HUDEP-2 (cell line): ENCODE measurements around the gene CSK.
A peak's percentile ranks its signal among the peaks of the same experiment; 100 is the strongest.
"Not testable (repeated sequence)": the region's sequence is repeated elsewhere in the genome, so short reads cannot be mapped to it uniquely, and the experiment has no call there.

Experiments
- DNase-seq, 76 experiments: peaks; one replicate each; lab custom pipeline; 2025; ENCODE audit not compliant: unreplicated experiment in 76 of 76; lab: John Stamatoyannopoulos, UW

Gene CSK

DNA sequence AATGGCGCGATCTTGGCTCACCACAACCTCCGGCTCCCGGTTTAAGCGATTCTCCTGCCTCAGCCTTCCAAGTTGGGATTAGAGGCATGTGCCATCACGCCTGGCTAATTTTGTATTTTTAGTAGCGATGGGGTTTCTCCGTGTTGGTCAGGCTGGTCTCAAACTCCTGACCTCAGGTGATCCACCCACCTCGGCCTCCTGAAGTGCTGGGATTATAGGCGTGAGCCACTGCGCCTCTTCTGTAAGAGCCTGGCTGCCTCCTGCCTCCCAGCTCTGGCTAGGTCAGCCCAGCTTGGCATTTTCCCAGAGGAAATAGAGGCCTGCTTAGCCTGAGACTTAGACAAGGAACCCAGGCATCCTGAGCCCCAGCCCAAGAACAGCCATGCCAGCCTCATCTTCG is 4.2 kb downstream of the CSK start:
- DNase-seq, result not testable (repeated sequence)

DNA sequence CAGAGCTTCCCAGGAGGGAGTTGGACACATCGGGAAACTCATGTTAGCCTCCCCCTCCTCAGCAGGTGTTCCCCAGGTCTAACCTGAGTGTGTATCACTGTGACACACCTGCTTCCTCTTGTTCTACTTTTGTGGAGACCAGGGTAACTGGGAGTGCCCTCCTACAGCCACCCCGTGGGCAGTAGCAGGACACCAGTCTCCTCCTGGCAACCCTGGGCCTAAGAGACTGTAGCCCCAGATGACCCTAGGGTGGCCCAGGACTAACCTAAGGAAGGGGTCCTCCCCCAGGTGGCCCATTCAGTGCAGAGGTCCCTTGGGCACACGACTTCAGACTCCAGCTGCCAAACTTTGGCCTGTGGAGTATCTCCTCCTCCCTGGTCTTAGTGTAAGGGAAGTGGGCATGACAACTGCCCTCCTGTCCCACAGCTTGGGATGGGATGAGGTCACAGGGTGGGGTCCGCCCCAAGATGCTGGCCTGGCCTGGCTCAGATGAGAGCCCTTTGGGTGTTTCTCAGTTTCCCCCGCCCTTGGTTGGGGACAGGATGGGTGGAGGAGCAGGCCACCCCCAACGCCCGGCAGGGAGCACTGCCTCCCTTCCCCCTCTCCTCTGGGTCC is 4.8 kb downstream of the CSK start:
- DNase-seq, result peak in 4 of 76 experiments; percentile 6 to 24 (median 22)

DNA sequence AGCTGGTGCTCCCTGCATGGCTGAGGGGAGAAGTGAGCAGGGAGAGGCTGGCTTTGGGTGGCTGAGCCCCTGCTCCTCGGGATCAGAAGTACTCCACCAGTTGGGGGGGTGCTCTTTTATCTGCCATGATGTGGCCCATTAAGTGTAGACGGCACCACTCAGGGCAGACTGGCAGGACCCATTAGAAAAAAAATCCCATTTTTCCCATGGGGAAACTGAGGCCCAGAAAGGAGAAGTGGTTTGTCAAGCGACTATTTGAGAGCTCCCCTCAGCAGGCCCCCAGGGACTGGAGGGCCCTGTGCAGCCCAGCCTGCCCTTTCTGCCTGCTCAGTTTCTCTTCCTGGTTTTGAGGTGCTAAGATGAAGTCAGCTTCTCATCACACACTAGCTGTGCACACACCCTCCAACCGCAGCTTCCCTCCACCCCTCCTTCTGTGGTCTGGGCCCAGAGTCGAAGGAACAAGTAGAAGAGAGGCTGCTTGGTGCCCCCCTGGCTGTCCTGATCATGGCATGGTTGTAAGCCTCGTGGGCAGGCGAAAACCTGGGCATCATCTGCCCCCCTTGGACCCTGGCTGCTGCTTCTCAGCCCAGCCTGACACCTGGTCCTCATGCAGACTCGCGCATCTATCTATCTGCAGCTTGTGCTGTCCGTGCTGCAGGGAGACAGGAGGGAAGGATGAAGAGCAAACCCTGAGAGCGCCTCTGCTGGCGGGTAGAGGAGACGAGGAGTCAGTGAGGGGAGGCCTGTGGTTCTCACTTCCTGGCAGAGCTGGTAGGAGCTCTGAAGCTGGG is 5.6 kb downstream of the CSK start:
- DNase-seq, result peak in 73 of 76 experiments; percentile 22 to 85 (median 68)

DNA sequence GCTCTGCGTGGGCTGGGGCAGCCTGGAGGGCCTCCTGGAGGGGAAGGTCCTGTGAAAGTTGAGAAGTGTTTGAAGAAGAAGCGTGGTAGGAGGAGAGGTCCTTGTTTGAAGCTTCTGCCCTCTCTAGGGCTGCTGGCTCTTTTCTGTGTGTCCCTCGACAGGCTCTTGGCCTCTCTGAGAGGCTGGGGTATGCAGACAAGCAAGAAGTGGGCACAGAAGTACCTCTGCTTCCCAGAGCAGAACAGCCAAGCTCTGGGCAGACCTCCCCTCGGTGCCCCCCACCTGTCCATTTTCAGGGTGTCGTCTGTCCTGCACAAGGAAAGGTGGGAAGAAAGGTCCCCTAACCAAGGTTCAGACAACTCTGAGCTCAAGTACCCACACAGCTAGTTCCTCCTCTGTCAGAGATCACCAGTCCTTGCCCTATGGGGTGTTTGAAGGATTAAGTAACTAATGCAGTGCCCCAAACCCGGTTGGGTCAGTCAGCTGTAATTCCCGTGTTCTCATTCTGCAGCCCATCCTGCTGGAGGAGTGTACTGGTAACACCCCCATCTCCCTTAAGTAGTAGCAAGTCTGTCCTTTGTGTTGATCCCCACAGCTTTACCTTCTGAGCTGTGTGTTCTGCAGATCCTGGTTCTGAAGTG is 6.3 kb downstream of the CSK start:
- no peak for DNase-seq

DNA sequence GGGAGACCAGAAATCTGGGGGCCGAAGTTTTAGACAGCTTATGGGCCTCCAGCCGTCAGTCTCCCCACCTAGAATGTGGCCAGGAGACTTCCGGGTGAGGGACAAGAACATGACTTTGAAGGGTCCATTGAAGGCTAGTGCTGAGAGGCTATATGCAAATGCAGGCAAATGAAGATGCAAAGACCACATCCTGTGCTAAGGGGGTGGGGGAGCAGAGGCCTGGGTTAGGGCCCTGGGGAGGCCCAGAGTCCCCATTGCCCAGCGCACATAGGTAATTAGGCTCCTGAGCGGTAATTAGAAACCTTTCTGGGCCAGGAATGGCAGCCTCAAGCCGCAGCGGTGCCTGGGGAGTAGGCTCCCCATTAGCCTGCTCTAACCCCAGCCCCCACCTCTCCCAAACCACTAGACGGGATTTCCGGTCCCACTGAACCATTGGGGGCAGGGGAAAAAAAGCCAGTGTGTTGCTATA is 6.8 kb downstream of the CSK start:
- DNase-seq, result no peak

DNA sequence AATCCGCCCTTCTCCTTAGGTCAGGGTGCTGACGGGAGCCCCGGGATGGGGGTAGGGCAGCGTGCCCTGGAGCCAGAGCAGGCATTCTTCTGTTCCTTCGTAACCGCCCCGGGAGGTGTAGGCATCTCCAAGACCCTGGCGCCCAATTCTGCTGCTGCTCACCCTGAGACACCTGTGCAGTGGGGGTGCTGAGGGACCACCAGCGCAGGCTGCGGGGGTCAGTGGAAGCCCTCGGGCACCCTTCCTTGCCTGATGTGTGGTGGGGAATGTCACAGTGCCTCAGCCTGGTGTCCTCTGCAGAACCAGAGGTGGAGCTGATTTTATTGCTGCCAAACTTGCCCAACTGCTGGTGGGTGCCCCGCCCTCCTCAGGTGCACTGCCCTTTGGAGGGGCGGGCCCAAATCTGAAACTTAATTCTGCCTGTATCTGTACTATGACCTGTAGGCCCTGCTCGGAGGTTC is 7.3 kb downstream of the CSK start:
- DNase-seq, result peak in 1 of 76 experiments; percentile 12

DNA sequence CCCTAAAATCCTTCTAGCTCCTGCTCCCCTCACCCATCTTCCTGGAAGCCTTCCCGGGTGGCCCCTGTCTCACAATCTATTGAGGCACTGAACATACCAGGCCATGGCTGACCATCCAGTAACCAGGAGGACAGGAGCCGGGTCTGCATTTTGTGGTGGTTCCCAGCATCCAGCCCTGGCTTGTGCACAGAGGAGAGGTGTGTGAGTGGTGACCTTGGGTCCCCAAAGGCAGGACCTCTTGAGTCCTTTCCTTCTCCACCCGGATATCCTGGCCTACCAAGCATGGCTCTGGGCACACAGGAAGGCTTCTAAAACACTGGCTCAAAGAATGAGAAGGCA is 7.8 kb downstream of the CSK start:
- DNase-seq, result no peak

DNA sequence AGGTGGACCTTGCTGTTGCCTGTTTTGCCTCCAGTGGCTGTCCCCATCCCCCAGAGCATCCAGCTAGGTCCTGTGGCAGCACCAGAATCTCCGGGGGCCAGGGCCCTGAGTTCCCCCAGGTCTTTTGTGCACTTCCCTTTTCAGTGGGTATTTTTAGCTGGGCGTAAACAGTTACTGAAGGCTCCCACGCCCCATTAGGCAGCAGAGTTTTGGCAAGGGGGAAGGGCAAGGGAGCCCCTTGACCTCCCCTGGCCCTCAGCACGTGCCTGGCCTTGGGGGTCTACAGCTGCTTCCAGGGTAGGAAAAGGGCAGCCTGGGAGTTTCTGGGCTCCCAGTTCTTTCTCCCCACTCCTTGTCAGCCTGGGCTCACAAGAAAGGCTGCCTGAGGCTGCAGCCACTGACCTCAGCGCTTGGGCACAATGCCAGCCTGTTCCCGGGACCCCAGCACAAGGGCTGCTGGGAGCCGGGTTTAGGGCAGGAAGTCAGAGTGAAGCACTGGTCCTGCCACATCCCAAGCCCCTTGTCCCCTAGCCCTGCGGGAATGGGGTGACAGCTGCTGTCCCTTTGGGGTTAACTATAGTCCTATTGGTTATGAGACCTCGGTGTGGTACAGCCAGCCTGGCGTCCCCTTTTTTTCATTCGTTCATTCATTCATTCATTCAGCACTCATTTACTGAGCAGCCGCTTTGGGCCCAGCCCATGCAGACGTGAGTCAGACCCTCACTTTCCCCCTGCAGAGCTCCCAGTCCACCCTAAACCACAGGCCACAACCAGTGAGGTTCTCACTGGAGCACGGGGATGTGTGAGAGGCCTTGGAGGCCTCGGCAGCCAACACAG is 8.4 kb downstream of the CSK start:
- peak in 47 of 76 experiments; percentile 10 to 66 (median 35) for DNase-seq

DNA sequence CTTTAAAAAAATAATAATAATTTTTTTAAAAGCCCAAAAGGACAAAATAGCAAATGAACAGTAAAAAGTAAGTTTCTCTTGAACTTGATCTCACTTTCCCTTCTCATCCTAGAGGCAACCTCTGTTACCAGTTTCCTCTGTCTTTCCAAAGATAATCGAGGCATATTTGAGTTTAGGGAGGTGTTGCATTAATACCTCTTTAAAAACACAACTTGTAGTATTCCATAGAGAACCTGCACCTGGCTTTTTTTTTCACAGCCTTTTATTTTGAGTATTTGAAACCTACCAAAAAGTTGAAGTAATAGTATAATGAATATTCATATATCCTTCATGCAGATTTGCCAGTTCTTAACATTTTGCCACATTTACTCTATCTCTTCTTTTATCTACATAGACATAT is 9.1 kb downstream of the CSK start:
- DNase-seq, result no peak

DNA sequence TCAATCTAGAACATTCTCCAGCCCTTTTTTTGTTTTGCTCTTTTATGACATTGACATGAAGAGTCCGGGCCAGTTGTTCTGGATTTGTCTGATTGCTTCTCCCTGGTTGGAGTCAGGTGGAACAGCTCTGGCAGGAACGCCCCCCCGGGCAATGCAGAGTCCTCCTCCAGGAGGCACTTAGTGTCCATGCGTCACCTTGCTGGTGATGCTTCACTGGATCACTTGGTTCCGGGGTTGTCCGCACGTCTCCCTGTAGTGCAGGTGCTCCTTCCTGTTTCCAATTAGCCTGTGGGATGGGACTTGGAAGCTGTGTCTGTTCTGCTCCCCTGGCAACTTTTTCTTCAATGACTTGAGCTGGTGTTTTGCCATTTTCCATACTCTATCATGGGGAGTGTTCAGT is 9.8 kb downstream of the CSK start:
- DNase-seq, result no peak

DNA sequence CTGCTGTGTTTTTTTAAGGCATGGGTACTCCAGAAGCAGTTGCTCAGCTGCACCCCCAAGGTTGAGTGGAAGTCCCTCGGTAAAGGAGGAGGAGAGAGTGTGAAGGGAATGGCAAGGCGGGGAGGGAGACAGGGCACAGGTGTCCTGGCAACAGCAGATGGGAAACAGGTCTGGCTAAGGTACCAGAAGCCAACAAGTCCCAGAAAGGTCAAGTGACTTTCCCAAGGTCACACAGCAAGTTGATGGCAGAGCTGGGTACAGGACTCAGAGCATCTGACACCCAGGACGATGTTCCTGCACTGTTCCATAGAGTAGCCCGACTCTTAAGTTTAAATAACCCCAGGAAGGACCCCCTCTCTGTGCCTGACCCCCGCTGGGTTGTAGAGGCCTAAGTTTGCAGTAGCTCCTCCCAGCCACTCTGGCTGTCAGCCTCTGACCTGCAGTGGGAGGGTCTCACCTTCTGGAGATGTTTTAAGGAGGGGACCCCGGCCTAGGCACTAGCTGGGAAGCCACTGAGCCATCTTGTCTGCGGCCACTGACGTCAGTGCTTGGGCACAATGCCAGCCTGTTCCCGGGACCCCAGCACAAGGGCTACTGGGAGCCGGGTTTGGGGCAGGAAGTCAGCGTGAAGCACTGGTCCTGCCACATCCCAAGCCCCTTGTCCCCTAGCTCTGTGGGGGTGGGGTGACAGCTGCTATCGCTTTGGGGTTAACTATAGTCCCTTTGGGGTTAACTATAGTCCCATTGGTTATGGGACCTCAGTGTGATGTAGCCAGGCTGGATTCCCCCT is 10.5 kb downstream of the CSK start:
- no peak for DNase-seq

DNA sequence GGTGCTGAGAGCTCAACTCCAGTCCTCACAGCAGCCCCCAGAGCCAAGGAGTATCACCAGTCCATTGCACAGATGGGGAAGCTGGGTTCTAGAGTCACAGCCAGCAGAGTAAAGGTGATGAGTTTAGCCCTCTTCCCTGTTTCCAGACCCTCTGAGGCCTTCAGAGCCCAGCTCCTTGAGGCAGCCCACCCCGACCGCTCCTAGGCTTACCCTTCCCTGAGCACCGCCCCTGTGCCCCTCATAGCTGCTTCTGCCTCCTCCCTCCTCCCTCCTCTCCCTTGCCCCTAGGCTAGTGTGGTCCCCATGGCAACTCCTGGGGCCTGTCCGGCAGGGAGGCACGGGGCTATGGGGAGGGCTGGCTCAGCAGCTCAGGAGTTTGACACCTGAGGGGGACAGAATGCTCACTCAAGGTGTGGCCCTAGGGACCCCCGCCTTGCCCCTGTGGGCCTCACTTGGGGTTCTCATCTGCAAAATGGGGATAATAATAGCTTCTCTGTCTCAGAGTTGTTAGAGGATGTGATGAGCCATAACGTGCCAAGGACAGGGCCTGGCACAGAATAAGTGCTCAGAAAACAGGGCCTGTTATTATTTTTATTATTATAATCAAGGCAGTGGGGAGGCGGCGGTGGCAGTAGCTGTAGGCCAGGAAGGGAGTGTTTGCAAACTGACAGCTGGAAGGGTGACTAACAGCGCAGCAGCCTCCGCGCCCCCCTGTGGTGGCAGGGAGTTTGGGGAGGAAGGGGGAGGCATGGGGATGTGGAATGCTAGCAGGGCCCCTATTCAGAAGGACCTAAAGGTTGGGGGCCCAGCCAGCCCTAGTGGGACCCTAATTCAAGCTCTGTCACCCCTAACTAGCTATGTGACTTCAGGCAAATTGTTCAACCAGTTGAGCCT is 11.5 kb downstream of the CSK start:
- peak in 12 of 76 experiments; percentile 13 to 44 (median 20) for DNase-seq

DNA sequence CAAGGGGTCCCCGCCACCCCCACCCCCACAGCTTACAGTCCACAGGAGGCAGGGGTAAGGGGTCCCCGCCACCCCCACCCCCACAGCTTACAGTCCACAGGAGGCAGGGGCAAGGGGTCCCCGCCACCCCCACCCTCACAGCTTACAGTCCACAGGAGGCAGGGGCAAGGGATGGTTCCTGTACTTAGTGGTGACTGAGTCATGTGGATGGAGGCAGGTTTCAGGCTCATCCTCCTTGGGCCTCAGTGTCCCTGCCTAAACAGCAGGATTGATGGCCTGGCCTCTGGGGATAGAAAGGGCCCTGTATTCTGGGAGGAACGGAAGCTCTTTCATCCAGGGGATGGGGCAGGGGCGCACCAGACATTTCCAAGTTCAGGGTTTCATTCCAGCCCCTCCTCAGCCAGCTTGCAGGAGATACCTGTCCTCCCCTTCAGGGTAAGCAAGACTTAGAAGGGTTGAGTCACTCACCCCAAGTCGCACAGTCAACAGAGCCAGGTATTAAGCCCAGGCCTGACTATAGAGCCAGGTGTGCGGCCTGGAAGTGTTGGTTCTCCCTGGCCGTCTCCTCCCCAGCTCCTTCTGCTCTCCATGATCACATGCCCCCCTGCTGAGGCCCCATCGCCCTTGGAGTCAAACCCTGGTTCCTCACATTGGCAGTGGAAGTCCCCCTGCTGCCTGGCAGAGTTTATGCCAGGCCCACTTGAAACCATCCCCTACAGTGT is 12.5 kb downstream of the CSK start:
- DNase-seq, result no peak

DNA sequence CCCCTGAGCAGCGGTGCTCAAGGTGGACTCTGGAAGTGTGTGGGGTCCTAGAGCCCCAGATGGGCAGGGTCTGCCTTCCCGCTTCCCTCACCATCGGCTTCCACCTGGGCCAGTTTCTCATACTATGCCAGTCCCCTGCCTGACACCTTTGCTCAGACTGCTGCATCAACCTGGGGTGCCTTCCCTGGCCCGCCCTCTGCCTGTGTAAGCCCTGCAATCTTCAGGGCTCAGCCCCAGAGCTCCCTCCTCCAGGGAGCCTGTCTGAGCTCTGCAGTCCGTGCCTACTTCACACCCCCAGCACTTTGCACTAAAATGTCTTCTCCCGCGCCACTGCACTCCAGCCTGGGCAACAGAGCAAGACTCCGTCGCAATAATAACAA is 13.1 kb downstream of the CSK start:
- DNase-seq, result no peak

DNA sequence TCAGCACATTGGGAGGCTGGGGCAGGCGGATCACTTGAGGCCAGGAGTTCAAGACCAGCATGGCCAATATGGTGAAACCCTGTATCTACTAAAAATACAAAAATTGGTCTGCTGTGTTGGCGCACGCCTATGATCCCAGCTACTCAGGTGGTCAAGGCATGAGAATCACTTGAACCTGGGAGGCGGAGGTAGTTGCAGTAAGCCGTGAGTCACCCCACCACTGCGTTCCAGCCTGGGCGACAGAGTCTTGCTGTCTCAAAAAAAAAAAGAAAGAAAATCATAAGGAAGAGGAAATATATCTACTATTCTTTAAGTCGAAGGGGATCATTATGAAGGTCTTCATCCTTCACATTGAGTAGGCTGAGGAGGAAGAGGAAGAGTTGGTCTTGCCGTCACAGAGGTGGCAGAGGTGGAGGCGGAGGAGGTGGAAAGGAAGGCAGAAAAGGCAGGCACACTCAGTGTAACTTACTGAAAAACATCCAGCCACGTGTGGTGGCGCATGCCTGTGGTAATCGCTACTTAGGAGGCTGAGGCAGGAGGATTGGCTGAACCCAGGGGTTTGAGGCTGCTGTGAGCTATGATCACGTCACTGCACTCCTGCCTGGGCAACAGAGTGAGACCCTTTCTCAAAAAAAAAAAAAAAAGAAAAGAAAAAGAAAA is 14.2 kb downstream of the CSK start:
- DNase-seq, result no peak

DNA sequence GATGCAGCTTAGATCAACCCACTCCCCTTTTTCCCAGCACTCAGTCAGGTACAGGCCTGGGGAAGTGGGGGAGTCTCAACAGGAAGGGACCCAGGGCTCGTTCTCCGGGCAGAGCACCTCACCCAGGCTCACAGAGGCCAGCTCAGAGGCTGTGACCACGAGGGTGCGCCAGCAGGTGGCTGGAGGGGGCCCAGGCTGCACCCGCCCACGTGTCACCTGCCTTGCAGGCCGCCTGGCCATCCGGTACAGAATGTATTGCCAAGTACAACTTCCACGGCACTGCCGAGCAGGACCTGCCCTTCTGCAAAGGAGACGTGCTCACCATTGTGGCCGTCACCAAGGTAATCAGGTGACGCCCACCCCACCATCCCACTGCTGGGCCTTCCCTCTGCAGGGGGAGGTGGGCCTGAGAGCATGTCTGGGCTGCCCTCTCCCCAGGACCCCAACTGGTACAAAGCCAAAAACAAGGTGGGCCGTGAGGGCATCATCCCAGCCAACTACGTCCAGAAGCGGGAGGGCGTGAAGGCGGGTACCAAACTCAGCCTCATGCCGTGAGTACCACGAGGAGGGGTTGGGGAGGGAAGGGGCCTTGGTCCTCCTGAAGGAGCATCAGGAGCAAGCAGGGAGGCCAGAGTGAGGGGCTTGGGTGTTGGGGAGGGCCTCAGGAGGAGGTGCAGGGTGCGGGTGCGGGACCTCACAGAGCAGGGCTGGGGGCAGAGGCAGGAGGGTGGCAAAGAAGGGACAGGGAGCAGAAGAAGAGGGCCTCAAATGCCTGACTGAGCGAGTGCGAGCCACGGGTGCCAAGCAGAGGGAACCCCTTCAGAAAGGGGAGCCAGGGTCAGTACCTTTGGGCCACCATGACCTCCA is 16.7 kb downstream of the CSK start:
- no peak for DNase-seq

DNA sequence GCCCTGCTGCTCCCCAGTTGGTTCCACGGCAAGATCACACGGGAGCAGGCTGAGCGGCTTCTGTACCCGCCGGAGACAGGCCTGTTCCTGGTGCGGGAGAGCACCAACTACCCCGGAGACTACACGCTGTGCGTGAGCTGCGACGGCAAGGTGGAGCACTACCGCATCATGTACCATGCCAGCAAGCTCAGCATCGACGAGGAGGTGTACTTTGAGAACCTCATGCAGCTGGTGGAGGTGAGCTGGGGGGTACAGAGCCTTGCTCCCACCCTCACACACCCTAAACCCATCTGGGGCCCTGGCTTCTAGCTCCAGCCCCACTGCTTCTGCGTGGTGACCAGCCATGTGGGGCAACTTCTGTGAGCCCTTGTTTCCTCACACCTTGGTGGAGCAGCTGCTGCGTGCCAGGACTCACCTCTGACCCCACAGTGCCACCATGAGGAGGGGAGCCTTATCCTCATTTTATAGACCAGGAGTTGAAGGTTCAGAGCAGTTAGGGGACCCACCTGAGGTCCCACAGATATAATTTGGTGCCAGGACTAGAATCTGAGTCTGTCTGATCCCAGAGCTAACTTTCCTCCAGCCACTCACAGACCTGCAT is 17.5 kb downstream of the CSK start:
- no peak for DNase-seq
